HCT116 (cell line): Measurements from ENCODE around the gene GLT8D2.

ENCODE experiments used
- CEBPB ChIP-seq: IDR thresholded peaks from 2 replicates; pipeline ENCODE4 v1.6.1; 2012; ENCODE audit warnings: low read depth
- CTCF ChIP-seq, 3 experiments: fragments of 200-600 bp in 1 of 3; sonication (generic) in 1 of 3; IDR thresholded peaks in 2 of 3; conservative IDR thresholded peaks in 1 of 3; 2 replicates each; pipeline ENCODE4 v1.5.1; 2012 to 2017; ENCODE audit warnings: low read depth in 2 of 3, low read length in 2 of 3, antibody characterized with exemption in 1 of 3, borderline replicate concordance in 1 of 3, control low read depth in 1 of 3, mild to moderate bottlenecking in 1 of 3, mixed read lengths in 1 of 3, mixed run types in 1 of 3, moderate library complexity in 1 of 3; ENCODE audit not compliant: insufficient read depth in 1 of 3
- ELF1 ChIP-seq: IDR thresholded peaks from 2 replicates; pipeline ENCODE4 v1.6.1; 2012; ENCODE audit warnings: low read depth, borderline replicate concordance
- EZH2 ChIP-seq: fragments of 200-600 bp; sonication (generic); IDR thresholded peaks from 2 replicates; pipeline ENCODE4 v1.6.1; 2017; ENCODE audit warnings: antibody characterized with exemption, mixed run types
- POLR2A ChIP-seq: IDR thresholded peaks from 2 replicates; pipeline ENCODE4 v1.7.0; 2011; ENCODE audit warnings: borderline replicate concordance; ENCODE audit not compliant: insufficient read depth, insufficient read length; ENCODE audit errors: extremely low read depth
- POLR2AphosphoS5 ChIP-seq: IDR thresholded peaks from 2 replicates; pipeline ENCODE4 v1.6.1; 2011; ENCODE audit warnings: mild to moderate bottlenecking, low read depth, low read length, moderate library complexity
- RAD21 ChIP-seq: IDR thresholded peaks from 2 replicates; pipeline ENCODE4 v1.6.1; 2012; ENCODE audit warnings: low read depth, mild to moderate bottlenecking
- ZFX ChIP-seq: fragments of 450-650 bp; IDR thresholded peaks from 2 replicates; pipeline ENCODE4 v1.6.1; 2017
- TF ChIP-seq, protein P1 (sequence below): IDR thresholded peaks from 2 replicates; pipeline ENCODE4 v1.6.1; 2012
- TF ChIP-seq, protein P2 (sequence below): IDR thresholded peaks from 2 replicates; pipeline ENCODE4 v1.6.1; 2012; ENCODE audit warnings: low read depth
- TF ChIP-seq, protein P3 (sequence below): IDR thresholded peaks from 2 replicates; pipeline ENCODE4 v1.6.1; 2011; ENCODE audit warnings: mild to moderate bottlenecking, low read length, moderate library complexity; ENCODE audit not compliant: insufficient replicate concordance; ENCODE audit errors: extremely low read depth
- TF ChIP-seq, protein P4 (sequence below): IDR thresholded peaks from 2 replicates; pipeline ENCODE4 v1.6.1; 2012

GRCh38 chr12:104050436-104050835 lies 449 bp upstream of the GLT8D2 start:
- TF ChIP-seq RAD21 (no peak), CTCF (IDR thresholded peaks at IDR 0.05 in 2 of 3, conservative IDR thresholded peaks at IDR 0.05 in 1 of 3; ENCODE audit: borderline replicate concordance in 1 of 3, insufficient read depth in 1 of 3, low read depth in 2 of 3, low read length in 2 of 3) (no peak), POLR2AphosphoS5 (no peak), POLR2A (no peak), ZFX (no peak), CEBPB (no peak), EZH2 (no peak), ELF1 (no peak)
- TF ChIP-seq, protein P1, sequence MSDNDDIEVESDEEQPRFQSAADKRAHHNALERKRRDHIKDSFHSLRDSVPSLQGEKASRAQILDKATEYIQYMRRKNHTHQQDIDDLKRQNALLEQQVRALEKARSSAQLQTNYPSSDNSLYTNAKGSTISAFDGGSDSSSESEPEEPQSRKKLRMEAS = no peak
- TF ChIP-seq, protein P2, sequence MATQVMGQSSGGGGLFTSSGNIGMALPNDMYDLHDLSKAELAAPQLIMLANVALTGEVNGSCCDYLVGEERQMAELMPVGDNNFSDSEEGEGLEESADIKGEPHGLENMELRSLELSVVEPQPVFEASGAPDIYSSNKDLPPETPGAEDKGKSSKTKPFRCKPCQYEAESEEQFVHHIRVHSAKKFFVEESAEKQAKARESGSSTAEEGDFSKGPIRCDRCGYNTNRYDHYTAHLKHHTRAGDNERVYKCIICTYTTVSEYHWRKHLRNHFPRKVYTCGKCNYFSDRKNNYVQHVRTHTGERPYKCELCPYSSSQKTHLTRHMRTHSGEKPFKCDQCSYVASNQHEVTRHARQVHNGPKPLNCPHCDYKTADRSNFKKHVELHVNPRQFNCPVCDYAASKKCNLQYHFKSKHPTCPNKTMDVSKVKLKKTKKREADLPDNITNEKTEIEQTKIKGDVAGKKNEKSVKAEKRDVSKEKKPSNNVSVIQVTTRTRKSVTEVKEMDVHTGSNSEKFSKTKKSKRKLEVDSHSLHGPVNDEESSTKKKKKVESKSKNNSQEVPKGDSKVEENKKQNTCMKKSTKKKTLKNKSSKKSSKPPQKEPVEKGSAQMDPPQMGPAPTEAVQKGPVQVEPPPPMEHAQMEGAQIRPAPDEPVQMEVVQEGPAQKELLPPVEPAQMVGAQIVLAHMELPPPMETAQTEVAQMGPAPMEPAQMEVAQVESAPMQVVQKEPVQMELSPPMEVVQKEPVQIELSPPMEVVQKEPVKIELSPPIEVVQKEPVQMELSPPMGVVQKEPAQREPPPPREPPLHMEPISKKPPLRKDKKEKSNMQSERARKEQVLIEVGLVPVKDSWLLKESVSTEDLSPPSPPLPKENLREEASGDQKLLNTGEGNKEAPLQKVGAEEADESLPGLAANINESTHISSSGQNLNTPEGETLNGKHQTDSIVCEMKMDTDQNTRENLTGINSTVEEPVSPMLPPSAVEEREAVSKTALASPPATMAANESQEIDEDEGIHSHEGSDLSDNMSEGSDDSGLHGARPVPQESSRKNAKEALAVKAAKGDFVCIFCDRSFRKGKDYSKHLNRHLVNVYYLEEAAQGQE = no peak
- TF ChIP-seq, protein P3, sequence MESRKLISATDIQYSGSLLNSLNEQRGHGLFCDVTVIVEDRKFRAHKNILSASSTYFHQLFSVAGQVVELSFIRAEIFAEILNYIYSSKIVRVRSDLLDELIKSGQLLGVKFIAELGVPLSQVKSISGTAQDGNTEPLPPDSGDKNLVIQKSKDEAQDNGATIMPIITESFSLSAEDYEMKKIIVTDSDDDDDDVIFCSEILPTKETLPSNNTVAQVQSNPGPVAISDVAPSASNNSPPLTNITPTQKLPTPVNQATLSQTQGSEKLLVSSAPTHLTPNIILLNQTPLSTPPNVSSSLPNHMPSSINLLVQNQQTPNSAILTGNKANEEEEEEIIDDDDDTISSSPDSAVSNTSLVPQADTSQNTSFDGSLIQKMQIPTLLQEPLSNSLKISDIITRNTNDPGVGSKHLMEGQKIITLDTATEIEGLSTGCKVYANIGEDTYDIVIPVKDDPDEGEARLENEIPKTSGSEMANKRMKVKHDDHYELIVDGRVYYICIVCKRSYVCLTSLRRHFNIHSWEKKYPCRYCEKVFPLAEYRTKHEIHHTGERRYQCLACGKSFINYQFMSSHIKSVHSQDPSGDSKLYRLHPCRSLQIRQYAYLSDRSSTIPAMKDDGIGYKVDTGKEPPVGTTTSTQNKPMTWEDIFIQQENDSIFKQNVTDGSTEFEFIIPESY = no peak
- TF ChIP-seq, protein P4, sequence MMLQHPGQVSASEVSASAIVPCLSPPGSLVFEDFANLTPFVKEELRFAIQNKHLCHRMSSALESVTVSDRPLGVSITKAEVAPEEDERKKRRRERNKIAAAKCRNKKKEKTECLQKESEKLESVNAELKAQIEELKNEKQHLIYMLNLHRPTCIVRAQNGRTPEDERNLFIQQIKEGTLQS = no peak
